ENCODE results near the gene HAUS8.

Gene HAUS8

GRCh38 chr19:17086120-17086519 is 10.9 kb upstream of the HAUS8 start:
- peaks cover 0 to 98% (median 53%) of the 10 kb centered on the region in 4 donors for H3K4me1 ChIP-seq
- H3K9me3 ChIP-seq: no peaks in the 10 kb centered on the region
- no peaks in the 10 kb centered on the region for H3K27me3 ChIP-seq
- intact Hi-C loops (cut with DNase I; ENCODE audit: low total_unique reads): no loop called here
- H3K4me3 ChIP-seq: no peak overlapping the region
- H3K27ac ChIP-seq: peak overlapping the region; percentile 91 to 98
- peaks cover 0 to 12% (median 6%) of the 10 kb centered on the region in 3 donors for H3K36me3 ChIP-seq
- no peak for DNase-seq
- no peak for TF ChIP-seq CTCF (IDR thresholded peaks at IDR 0.05)

- Histone ChIP-seq H3K36me3 (peaks cover 0 to 11% (median 6%) of the 10 kb centered on the region in 3 donors), H3K4me1 (peaks cover 0 to 98% (median 59%) of the 10 kb centered on the region in 4 donors), H3K4me3 (peak overlapping the region in 1 of 2 donors; percentile 19), H3K27me3 (no peaks in the 10 kb centered on the region), H3K27ac (peak overlapping the region; percentile 91 to 98), H3K9me3 (no peaks in the 10 kb centered on the region)
- DNase-seq: peak; percentile 82 to 89
- intact Hi-C loops (cut with DNase I; ENCODE audit: low total_unique reads): no loop called here
- no peak for TF ChIP-seq CTCF (IDR thresholded peaks at IDR 0.05)
Observed at GRCh38 chr19:17081672-17082630, 6.7 kb upstream of the HAUS8 start.

- H3K36me3 ChIP-seq: no peaks in the 10 kb centered on the region
- H3K4me1 ChIP-seq: peaks cover 0 to 90% (median 60%) of the 10 kb centered on the region in 4 donors
- DNase-seq: no peak
- H3K4me3 ChIP-seq: peak overlapping the region; percentile 48 to 55
- H3K27me3 ChIP-seq: no peaks in the 10 kb centered on the region
- intact Hi-C loops (cut with DNase I; ENCODE audit: low total_unique reads): no loop called here
- H3K9me3 ChIP-seq: no peaks in the 10 kb centered on the region
- H3K27ac ChIP-seq: peak overlapping the region; percentile 91 to 98
- no peak for TF ChIP-seq CTCF (IDR thresholded peaks at IDR 0.05)
Observed at GRCh38 chr19:17080440-17080801, 5.2 kb upstream of the HAUS8 start.

- H3K9me3 ChIP-seq: no peaks in the 10 kb centered on the region
- H3K4me3 ChIP-seq: peak overlapping the region; percentile 48 to 55
- no peaks in the 10 kb centered on the region for H3K36me3 ChIP-seq
- H3K4me1 ChIP-seq: peaks cover 0 to 85% (median 56%) of the 10 kb centered on the region in 4 donors
- peak; percentile 90 for DNase-seq
- peak overlapping the region; percentile 91 to 98 for H3K27ac ChIP-seq
- H3K27me3 ChIP-seq: no peaks in the 10 kb centered on the region
- peak; percentile 72 to 84 for TF ChIP-seq CTCF (IDR thresholded peaks at IDR 0.05)
- intact Hi-C loops (cut with DNase I; ENCODE audit: low total_unique reads): loop anchor here (10.0 kb wide), 1 partner anchor 155 kb away; no protein-coding TSS in a partner anchor
Observed at GRCh38 chr19:17079710-17080439, 4.6 kb upstream of the HAUS8 start.

- no peaks in the 10 kb centered on the region for H3K27me3 ChIP-seq
- no peak for DNase-seq
- no peaks in the 10 kb centered on the region for H3K9me3 ChIP-seq
- intact Hi-C loops (cut with DNase I; ENCODE audit: low total_unique reads): loop anchor here (10.0 kb wide), 1 partner anchor 156 kb away; no protein-coding TSS in a partner anchor
- peak overlapping the region; percentile 91 to 98 for H3K27ac ChIP-seq
- peaks cover 0 to 84% (median 58%) of the 10 kb centered on the region in 4 donors for H3K4me1 ChIP-seq
- H3K36me3 ChIP-seq: no peaks in the 10 kb centered on the region
- H3K4me3 ChIP-seq: peak overlapping the region; percentile 48 to 55
- no peak for TF ChIP-seq CTCF (IDR thresholded peaks at IDR 0.05)
Observed at GRCh38 chr19:17078920-17079709, 3.9 kb upstream of the HAUS8 start.
